Measurements from ENCODE around the gene RAB3GAP2. TPM values are rescaled to one million over a fixed set of nuclear protein-coding genes. Genes with fewer than 3 reads are reported as not detected.
"Not testable (repeated sequence)": the region's sequence is repeated elsewhere in the genome, so short reads cannot be mapped to it uniquely, and the experiment has no call there.

RAB3GAP2 gene
- total RNA-seq, 1 donor: 51.8 TPM

DNA sequence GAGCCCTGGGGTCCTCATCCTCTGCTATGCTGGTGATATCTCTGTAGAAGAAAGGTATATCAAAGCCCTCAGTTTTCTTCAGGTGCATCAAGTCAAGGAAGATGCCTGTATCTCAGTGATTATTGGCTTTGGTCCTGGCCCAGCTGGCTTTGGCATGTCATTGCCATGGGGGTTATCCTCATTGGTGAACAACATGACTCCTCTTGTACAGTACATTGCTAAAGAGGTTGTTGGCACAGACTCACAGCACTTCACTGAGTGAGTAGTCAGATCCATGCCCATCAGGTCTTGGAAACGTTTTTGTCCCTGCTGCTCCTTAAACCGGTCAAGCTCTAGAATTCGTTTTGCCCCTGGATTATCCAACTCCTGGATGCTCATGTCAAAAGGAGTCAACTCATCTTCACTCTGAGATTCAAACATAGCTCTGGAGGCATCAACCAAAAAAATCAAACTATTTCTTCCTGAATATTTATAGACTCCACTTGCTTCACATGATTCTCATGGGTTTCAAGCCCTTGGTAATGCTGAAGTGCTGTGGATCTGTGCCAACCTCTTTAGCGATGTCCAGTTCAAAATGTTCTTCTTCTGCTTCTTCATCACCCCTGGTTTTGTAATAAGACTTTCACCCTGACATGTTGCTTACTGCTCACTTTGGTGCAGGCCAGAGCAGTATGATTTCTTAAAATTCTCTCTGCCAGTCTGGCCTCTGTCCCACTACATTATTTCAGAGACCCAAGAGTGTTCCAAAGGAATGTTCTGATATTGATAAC lies 43.0 kb upstream of the RAB3GAP2 start:
- DNase-seq (ENCODE audit: low read depth): no peak
- H3K4me3 ChIP-seq (ENCODE audit: low read depth, low read length): no peak overlapping the region
- no peak for TF ChIP-seq CTCF (IDR thresholded peaks at IDR 0.05; ENCODE audit: insufficient read depth, low read depth, low read length)

DNA sequence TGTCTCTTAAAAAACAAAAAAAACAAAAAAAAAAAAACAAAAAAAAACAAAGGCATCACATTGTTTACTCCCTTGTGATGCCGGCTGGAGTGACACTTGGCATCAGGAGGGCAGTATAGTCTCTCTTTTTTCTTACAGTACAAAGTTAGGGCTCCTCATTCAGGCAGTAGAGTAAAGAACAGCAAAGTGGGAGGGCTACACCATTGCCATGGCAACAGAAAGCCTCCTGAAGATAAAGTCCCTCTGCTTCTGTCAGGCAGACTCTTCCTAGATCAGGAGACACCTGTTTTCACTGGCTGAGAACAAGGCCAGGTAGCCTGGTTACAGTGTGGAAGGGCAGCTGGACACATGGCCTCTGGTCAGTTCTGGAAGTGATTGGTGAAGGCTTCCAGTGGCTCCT lies 41.3 kb upstream of the RAB3GAP2 start:
- no peak for DNase-seq (ENCODE audit: low read depth)
- TF ChIP-seq CTCF (IDR thresholded peaks at IDR 0.05; ENCODE audit: insufficient read depth, low read depth, low read length): no peak
- no peak overlapping the region for H3K4me3 ChIP-seq (ENCODE audit: low read depth, low read length)

- not testable (repeated sequence) for H3K4me3 ChIP-seq (ENCODE audit: low read depth, low read length)
These were observed 37.9 kb upstream of the RAB3GAP2 start for GRCh38 chr1:220310147-220310546.

DNA sequence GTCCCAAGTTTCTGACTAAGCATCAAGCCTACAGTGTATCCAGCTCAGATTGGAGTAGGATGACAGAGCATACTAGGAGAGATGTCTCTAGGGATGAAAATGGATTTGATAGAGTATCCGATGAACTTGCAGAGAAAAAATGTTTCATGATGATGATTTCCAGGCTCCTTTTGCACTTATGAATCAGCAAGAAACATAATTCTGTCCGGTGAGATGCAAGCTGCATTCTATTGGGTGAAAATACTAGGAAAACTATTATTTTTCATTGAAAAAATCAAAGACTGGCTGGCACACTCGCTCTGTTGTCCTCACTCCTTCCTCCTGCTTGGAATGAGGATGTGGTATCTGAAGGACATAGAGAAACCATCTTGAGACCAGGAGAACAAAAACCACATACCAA lies 35.4 kb upstream of the RAB3GAP2 start:
- TF ChIP-seq CTCF (IDR thresholded peaks at IDR 0.05; ENCODE audit: insufficient read depth, low read depth, low read length): no peak
- H3K4me3 ChIP-seq (ENCODE audit: low read depth, low read length): no peak overlapping the region
- no peak for DNase-seq (ENCODE audit: low read depth)

More at GRCh38 chr1:220310147-220310546, 37.9 kb upstream of the RAB3GAP2 start:
- not testable (repeated sequence) for DNase-seq (ENCODE audit: low read depth)

DNA sequence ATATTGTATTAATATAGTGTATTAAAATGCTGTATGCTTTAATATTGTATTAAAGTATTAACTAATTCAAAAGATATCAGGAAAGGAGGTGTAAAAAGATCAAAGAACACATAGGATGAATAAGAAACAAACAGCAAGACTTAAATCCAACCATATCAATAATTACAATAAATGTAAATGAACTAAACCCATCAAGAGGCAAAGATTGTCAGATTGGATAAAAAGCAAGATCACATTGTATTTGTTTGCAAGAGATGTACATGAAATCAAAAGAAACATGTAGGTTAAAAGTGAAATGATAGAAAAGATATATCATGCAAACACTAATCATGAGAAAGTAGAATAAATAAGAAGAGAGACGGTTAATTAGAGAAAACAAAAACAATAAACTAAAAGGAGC lies 34.1 kb upstream of the RAB3GAP2 start:
- DNase-seq (ENCODE audit: low read depth): no peak

GRCh38 chr1:220303871-220304270 lies 31.6 kb upstream of the RAB3GAP2 start:
- TF ChIP-seq CTCF (IDR thresholded peaks at IDR 0.05; ENCODE audit: insufficient read depth, low read depth, low read length): no peak

More for the DNA sequence above, 34.1 kb upstream of the RAB3GAP2 start:
- no peak overlapping the region for H3K4me3 ChIP-seq (ENCODE audit: low read depth, low read length)
- no peak for TF ChIP-seq CTCF (IDR thresholded peaks at IDR 0.05; ENCODE audit: insufficient read depth, low read depth, low read length)

DNA sequence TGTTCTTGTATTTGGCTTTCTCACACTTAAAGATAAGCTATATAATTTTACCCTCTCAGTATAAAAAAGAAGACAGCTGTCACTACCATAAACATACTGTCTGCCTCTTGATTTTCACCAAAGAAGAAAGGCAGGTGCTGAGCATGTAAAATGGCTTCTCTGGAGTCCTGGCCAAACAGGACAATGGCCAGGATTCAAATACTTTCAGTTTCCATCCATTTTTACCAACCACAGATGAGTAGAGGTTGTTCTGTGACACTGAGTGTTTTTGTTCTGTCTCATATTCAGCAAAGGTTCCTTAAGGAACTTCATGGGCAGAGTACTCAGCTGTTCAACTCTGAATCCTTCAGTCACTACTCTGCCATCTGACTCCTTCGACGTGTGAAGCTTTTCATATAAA lies 29.4 kb upstream of the RAB3GAP2 start:
- TF ChIP-seq CTCF (IDR thresholded peaks at IDR 0.05; ENCODE audit: insufficient read depth, low read depth, low read length): no peak
- no peak for DNase-seq (ENCODE audit: low read depth)
- H3K4me3 ChIP-seq (ENCODE audit: low read depth, low read length): no peak overlapping the region

More at GRCh38 chr1:220303871-220304270, 31.6 kb upstream of the RAB3GAP2 start:
- no peak overlapping the region for H3K4me3 ChIP-seq (ENCODE audit: low read depth, low read length)
- no peak for DNase-seq (ENCODE audit: low read depth)
